NK-92 (cell line): ENCODE measurements around the gene SLC10A7.

ENCODE experiments used
- DNase-seq: peaks from one replicate; lab custom pipeline; 2025; ENCODE audit not compliant: unreplicated experiment; lab: John Stamatoyannopoulos, UW

Gene SLC10A7

GRCh38 chr4:146495269-146495668, 26.5 kb downstream of the SLC10A7 start:
- DNase-seq, result no peak

- DNase-seq, result no peak
Measured at GRCh38 chr4:146494143-146494542, 27.6 kb downstream of the SLC10A7 start.

GRCh38 chr4:146490106-146490505, 31.6 kb downstream of the SLC10A7 start:
- no peak for DNase-seq

- no peak for DNase-seq
Measured at GRCh38 chr4:146488495-146489174, 33.1 kb downstream of the SLC10A7 start.

GRCh38 chr4:146486565-146486964, 35.2 kb downstream of the SLC10A7 start:
- DNase-seq, result no peak

- no peak for DNase-seq
Measured at GRCh38 chr4:146485968-146486367, 35.8 kb downstream of the SLC10A7 start.

- no peak for DNase-seq
Measured at GRCh38 chr4:146482788-146483187, 39.0 kb downstream of the SLC10A7 start.

- DNase-seq, result no peak
Measured at GRCh38 chr4:146481246-146481645, 40.5 kb downstream of the SLC10A7 start.

GRCh38 chr4:146478009-146478408, 43.7 kb downstream of the SLC10A7 start:
- DNase-seq, result no peak

- no peak for DNase-seq
Measured at GRCh38 chr4:146477054-146477453, 44.7 kb downstream of the SLC10A7 start.

- no peak for DNase-seq
Measured at GRCh38 chr4:146472404-146472803, 49.3 kb downstream of the SLC10A7 start.

GRCh38 chr4:146470604-146471003, 51.1 kb downstream of the SLC10A7 start:
- no peak for DNase-seq

GRCh38 chr4:146469022-146469421, 52.7 kb downstream of the SLC10A7 start:
- no peak for DNase-seq

GRCh38 chr4:146465628-146466027, 56.1 kb downstream of the SLC10A7 start:
- no peak for DNase-seq

- no peak for DNase-seq
Measured at GRCh38 chr4:146462251-146462650, 59.5 kb downstream of the SLC10A7 start.

GRCh38 chr4:146458594-146458993, 63.1 kb downstream of the SLC10A7 start:
- DNase-seq, result no peak

GRCh38 chr4:146456681-146457080, 65.1 kb downstream of the SLC10A7 start:
- no peak for DNase-seq

GRCh38 chr4:146453181-146453807, 68.4 kb downstream of the SLC10A7 start:
- DNase-seq, result no peak

- DNase-seq, result no peak
Measured at GRCh38 chr4:146450524-146450923, 71.2 kb downstream of the SLC10A7 start.

- no peak for DNase-seq
Measured at GRCh38 chr4:146446555-146446954, 75.2 kb downstream of the SLC10A7 start.

- DNase-seq, result no peak
Measured at GRCh38 chr4:146445198-146446150, 76.3 kb downstream of the SLC10A7 start.

GRCh38 chr4:146443525-146443924, 78.2 kb downstream of the SLC10A7 start:
- DNase-seq, result no peak
